Ishikawa (cell line): ENCODE results near the gene MYADM.

Experiments
- CEBPB ChIP-seq: IDR thresholded peaks from 2 replicates; pipeline ENCODE4 v1.6.1; 2012
- CREB1 ChIP-seq: IDR thresholded peaks from 2 replicates; pipeline ENCODE4 v1.6.1; 2012; ENCODE audit warnings: low read depth
- EGR1 ChIP-seq: IDR thresholded peaks from 2 replicates; pipeline ENCODE4 v1.6.1; 2012
- EP300 ChIP-seq: IDR thresholded peaks from 2 replicates; pipeline ENCODE4 v1.6.1; 2012; ENCODE audit warnings: borderline replicate concordance
- FOXM1 ChIP-seq: IDR thresholded peaks from 2 replicates; pipeline ENCODE4 v1.6.1; 2012; ENCODE audit warnings: low read depth, borderline replicate concordance
- MAX ChIP-seq: IDR thresholded peaks from 2 replicates; pipeline ENCODE4 v1.6.1; 2012
- NFIC ChIP-seq: IDR thresholded peaks from 2 replicates; pipeline ENCODE4 v1.6.1; 2012
- RAD21 ChIP-seq: IDR thresholded peaks from 2 replicates; pipeline ENCODE4 v1.6.1; 2012; ENCODE audit warnings: low read depth
- REST ChIP-seq: IDR thresholded peaks from 2 replicates; pipeline ENCODE4 v1.6.1; 2012; ENCODE audit warnings: low read depth, mild to moderate bottlenecking
- TAF1 ChIP-seq: IDR thresholded peaks from 2 replicates; pipeline ENCODE4 v1.6.1; 2012; ENCODE audit warnings: low read depth, mild to moderate bottlenecking
- TCF12 ChIP-seq: IDR thresholded peaks from 2 replicates; pipeline ENCODE4 v1.6.1; 2012; ENCODE audit warnings: low read depth
- TEAD4 ChIP-seq: IDR thresholded peaks from 2 replicates; pipeline ENCODE4 v1.6.1; 2012
- USF1 ChIP-seq: IDR thresholded peaks from 2 replicates; pipeline ENCODE4 v1.6.1; 2012
- YY1 ChIP-seq: IDR thresholded peaks from 2 replicates; pipeline ENCODE4 v1.6.1; 2012; ENCODE audit warnings: low read depth
- ZBTB7A ChIP-seq: IDR thresholded peaks from 2 replicates; pipeline ENCODE4 v1.6.1; 2012; ENCODE audit warnings: low read depth

The MYADM gene

GRCh38 chr19:53905787-53906186, 38.1 kb downstream of the MYADM start:
- TF ChIP-seq FOXM1: no peak
- TF ChIP-seq MAX: no peak

GRCh38 chr19:53906211-53907192, 38.8 kb downstream of the MYADM start:
- peak; percentile 54; the same call in 1 of the 2 replicates for TF ChIP-seq RAD21
- no peak for TF ChIP-seq MAX
- TF ChIP-seq FOXM1: no peak
- TF ChIP-seq REST: no peak
- TF ChIP-seq EGR1: no peak

- TF ChIP-seq CEBPB (no peak), TCF12 (no peak)
These were observed 39.5 kb downstream of the MYADM start for GRCh38 chr19:53907193-53907581.

- TF ChIP-seq REST (no peak), EP300 (no peak), EGR1 (no peak), TEAD4 (no peak), YY1 (no peak), MAX (no peak), TCF12 (no peak), ZBTB7A (no peak), CREB1 (no peak), NFIC (no peak), CEBPB (no peak), USF1 (no peak), FOXM1 (no peak), RAD21 (no peak), TAF1 (no peak)
These were observed 40.0 kb downstream of the MYADM start for GRCh38 chr19:53907690-53908089.

GRCh38 chr19:53908106-53908934, 40.6 kb downstream of the MYADM start:
- TF ChIP-seq USF1: no peak
- TF ChIP-seq EP300: no peak
- no peak for TF ChIP-seq RAD21
- TF ChIP-seq CEBPB: no peak
- no peak for TF ChIP-seq TCF12
- no peak for TF ChIP-seq FOXM1
- no peak for TF ChIP-seq CREB1
- TF ChIP-seq MAX: no peak
